HepG2 (cell line): Measurements from ENCODE around the gene SHISA5. TPM values are rescaled to one million over a fixed set of nuclear protein-coding genes. Genes with fewer than 3 reads are reported as not detected.
A peak's percentile ranks its signal among the peaks of the same experiment; 100 is the strongest.

ENCODE experiments used
- ETV5 ChIP-seq: IDR thresholded peaks from 2 replicates; pipeline ENCODE4 v1.6.1; 2018; ENCODE audit warnings: missing biosample characterization, missing genetic modification reagents, inconsistent platforms, borderline replicate concordance
- HMGA1 ChIP-seq: sonication (generic); formaldehyde crosslinking; conservative IDR thresholded peaks from 2 replicates; pipeline ENCODE4 v1.4.0; 2020; ENCODE audit warnings: missing genetic modification reagents
- HMGXB3 ChIP-seq: sonication (generic); formaldehyde crosslinking; IDR thresholded peaks from 2 replicates; pipeline ENCODE4 v1.4.0; 2020; ENCODE audit warnings: missing genetic modification reagents, borderline replicate concordance
- KLF16 ChIP-seq, 2 experiments: sonication (generic) in 1 of 2; formaldehyde crosslinking in 1 of 2; IDR thresholded peaks; 2 replicates each; pipeline versions ENCODE4 v1.6.1 to v1.8.0; 2016 to 2023; ENCODE audit warnings: missing genetic modification reagents in 2 of 2, missing compliant biosample characterization in 1 of 2
- PHF20 ChIP-seq: sonication (generic); formaldehyde crosslinking; IDR thresholded peaks from 2 replicates; pipeline ENCODE4 v1.5.0; 2020; ENCODE audit warnings: mild to moderate bottlenecking, missing genetic modification reagents
- PHF8 ChIP-seq: sonication (generic); formaldehyde crosslinking; IDR thresholded peaks from 2 replicates; pipeline ENCODE4 v1.5.0; 2020; ENCODE audit warnings: missing genetic modification reagents
- REL ChIP-seq: sonication (generic); formaldehyde crosslinking; conservative IDR thresholded peaks from 2 replicates; pipeline ENCODE4 v1.8.0; 2022; ENCODE audit warnings: mild to moderate bottlenecking, missing genetic modification reagents, moderate library complexity
- ZBED4 ChIP-seq: sonication (generic); formaldehyde crosslinking; IDR thresholded peaks from 2 replicates; pipeline ENCODE4 v1.4.0; 2020; ENCODE audit warnings: missing genetic modification reagents, borderline replicate concordance
- ZBTB4 ChIP-seq: sonication (generic); formaldehyde crosslinking; IDR thresholded peaks from 2 replicates; pipeline ENCODE4 v1.4.0; 2020; ENCODE audit warnings: missing genetic modification reagents, mild to moderate bottlenecking, borderline replicate concordance
- ZNF569 ChIP-seq: sonication (generic); formaldehyde crosslinking; IDR thresholded peaks from 2 replicates; pipeline ENCODE4 v1.5.0; 2020; ENCODE audit warnings: mild to moderate bottlenecking, missing genetic modification reagents, moderate library complexity, borderline replicate concordance
- ZNF788 ChIP-seq: sonication (generic); formaldehyde crosslinking; IDR thresholded peaks from 2 replicates; pipeline ENCODE4 v1.5.0; 2020; ENCODE audit warnings: mild to moderate bottlenecking, missing genetic modification reagents, borderline replicate concordance
- polyA plus RNA-seq, 8 experiments: library from polyadenylated mRNA; depleted of rRNA in 3 of 8; stranded (reverse) in 7 of 8; unstranded in 1 of 8; fragments of >200 nt; fragmentation: Illumina TruSeq in 4 of 8; extraction: Trizol in 4 of 8; gene quantifications; 2 replicates each; pipeline versions ENCODE4 v1.2.1 to v1.2.3, GENCODE V29; 2011 to 2016; ENCODE audit warnings: low read depth in 4 of 8, missing spikeins in 1 of 8, mixed read lengths in 1 of 8; ENCODE audit not compliant: insufficient read depth in 1 of 8
- total RNA-seq, 5 experiments: library from RNA; depleted of rRNA; stranded (reverse); fragments of >200 nt; fragmentation: Illumina TruSeq; extraction: Trizol; gene quantifications; 2 replicates each; pipeline ENCODE4 v1.2.3, GENCODE V29; 2016; ENCODE audit warnings: low read depth in 1 of 5

Gene SHISA5
- total and polyA plus RNA-seq, 2 of the 13 experiments (the other 11 are each of a cell fraction or from before 2014, with no cell fraction given) = 75.8 to 91.4 TPM

- TF ChIP-seq ZBTB4 (CRISPR knock-in tag) (no peak), ZNF788 (CRISPR knock-in tag) (peak; percentile 69), KLF16 (CRISPR knock-in tag; IDR thresholded peaks at IDR 0.05) (peak in 1 of 2 experiments; percentile 88; a peak in 2 of 4 replicates), HMGXB3 (CRISPR knock-in tag) (peak; percentile 75; the same call in 1 of the 2 replicates), ZNF569 (CRISPR knock-in tag) (no peak), HMGA1 (no peak), ETV5 (peak; percentile 47; the same call in 1 of the 2 replicates), REL (CRISPR knock-in tag) (peak; percentile 98), PHF8 (peak; percentile 95), ZBED4 (CRISPR knock-in tag) (0 out of 2 replicates have a peak, but pooled peaks have one; percentile 36), PHF20 (CRISPR knock-in tag) (peak; percentile 95)
These were observed 57.4 kb downstream of the SHISA5 start, which contains the start of gene ATRIP (continued) for GRCh38 chr3:48446425-48447193.
